ENCODE data around the gene FGF7. TPM values are rescaled to one million over a fixed set of nuclear protein-coding genes. Genes with fewer than 3 reads are reported as not detected.

FGF7 gene
- total and polyA plus RNA-seq, 9 of the 15 experiments (the other 6 are each of a cell fraction or from before 2014, with no cell fraction given) = not detected

DNA sequence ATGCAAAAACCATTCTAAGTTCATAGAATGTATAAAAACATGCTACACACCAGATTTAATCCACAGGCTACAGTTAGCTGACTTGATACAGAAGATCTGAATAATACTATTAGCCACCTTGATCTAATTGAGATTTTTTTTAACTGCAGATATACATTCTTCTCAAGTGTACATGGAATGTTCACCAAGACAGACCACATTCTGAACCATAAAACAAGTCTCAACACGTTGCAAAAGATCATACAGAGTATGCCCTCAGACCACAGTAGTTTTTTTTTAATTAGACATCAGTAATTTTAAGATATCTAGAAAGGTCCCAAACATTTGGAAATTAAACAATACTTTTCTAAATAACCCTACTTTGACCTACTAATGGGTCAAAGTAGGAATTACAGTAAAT lies 83.3 kb downstream of the FGF7 start:
- FAIRE-seq (no peak), ATAC-seq (no peak), DNase-seq (ENCODE audit: extremely low read depth in 1 of 4, low spot score in 3 of 4) (no peak)
- no peaks in the 10 kb centered on the region for H3K27me3 ChIP-seq (ENCODE audit: control insufficient read depth in 2 of 2, insufficient read depth in 2 of 2, low read length in 2 of 2)
- 0% methylated on average over 1 of the region's 1 CpG for WGBS (ENCODE audit: insufficient coverage, low coverage, missing lambda C conversion rate)
- BruUV-seq (replicated peaks) = no TSS peak
- H3K9me3 ChIP-seq (replicated peaks; ENCODE audit: control insufficient read depth, insufficient read depth, low read depth, low read length) = no peaks in the 10 kb centered on the region
- H3K4me2 ChIP-seq (ENCODE audit: insufficient read depth, low read length) = no peak overlapping the region
- H3K4me1 ChIP-seq (replicated peaks in 1 of 2; ENCODE audit: control insufficient read depth in 2 of 2, insufficient read depth in 2 of 2, low read length in 2 of 2) = no peaks in the 10 kb centered on the region
- H3K27ac ChIP-seq (ENCODE audit: extremely low read depth, low read depth, low read length) = no peak overlapping the region
- H3K36me3 ChIP-seq (ENCODE audit: control insufficient read depth, insufficient read depth, low read length) = no peaks in the 10 kb centered on the region
- no peak overlapping the region for H3K4me3 ChIP-seq
- no peak overlapping the region for H3K9ac ChIP-seq (ENCODE audit: insufficient read depth in 1 of 2, low read depth in 2 of 2, low read length in 2 of 2)
- ChIA-PET POLR2A (no interaction called here), CTCF (ENCODE audit: low intra/inter-chr PET ratio) (no interaction called here)
- no peaks in the 10 kb centered on the region for H3K9me1 ChIP-seq (ENCODE audit: control insufficient read depth, insufficient read depth, low read length)
- H3K79me2 ChIP-seq (ENCODE audit: control insufficient read depth, insufficient read depth, low read length) = no peaks in the 10 kb centered on the region
- H2AFZ ChIP-seq (ENCODE audit: low read depth, low read length) = no peak overlapping the region
- intact Hi-C loops (cut with micrococcal nuclease) = no loop called here
- in situ Hi-C loops (cut with MboI) = no loop called here
- no peaks in the 10 kb centered on the region for H4K20me1 ChIP-seq (replicated peaks; ENCODE audit: control insufficient read depth, insufficient read depth, low read length)
- TF ChIP-seq SUPT5H (IDR thresholded peaks at IDR 0.05) (no peak), MTA1 (IDR thresholded peaks at IDR 0.05; ENCODE audit: borderline replicate concordance) (no peak), ZNF75A (CRISPR knock-in tag; IDR thresholded peaks at IDR 0.05) (no peak), ZNF586 (CRISPR knock-in tag; conservative IDR thresholded peaks at IDR 0.05) (no peak)
- TF ChIP-seq, protein P1, sequence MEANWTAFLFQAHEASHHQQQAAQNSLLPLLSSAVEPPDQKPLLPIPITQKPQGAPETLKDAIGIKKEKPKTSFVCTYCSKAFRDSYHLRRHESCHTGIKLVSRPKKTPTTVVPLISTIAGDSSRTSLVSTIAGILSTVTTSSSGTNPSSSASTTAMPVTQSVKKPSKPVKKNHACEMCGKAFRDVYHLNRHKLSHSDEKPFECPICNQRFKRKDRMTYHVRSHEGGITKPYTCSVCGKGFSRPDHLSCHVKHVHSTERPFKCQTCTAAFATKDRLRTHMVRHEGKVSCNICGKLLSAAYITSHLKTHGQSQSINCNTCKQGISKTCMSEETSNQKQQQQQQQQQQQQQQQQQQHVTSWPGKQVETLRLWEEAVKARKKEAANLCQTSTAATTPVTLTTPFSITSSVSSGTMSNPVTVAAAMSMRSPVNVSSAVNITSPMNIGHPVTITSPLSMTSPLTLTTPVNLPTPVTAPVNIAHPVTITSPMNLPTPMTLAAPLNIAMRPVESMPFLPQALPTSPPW (CRISPR knock-in tag; IDR thresholded peaks at IDR 0.05) = no peak
- TF ChIP-seq, protein P2, sequence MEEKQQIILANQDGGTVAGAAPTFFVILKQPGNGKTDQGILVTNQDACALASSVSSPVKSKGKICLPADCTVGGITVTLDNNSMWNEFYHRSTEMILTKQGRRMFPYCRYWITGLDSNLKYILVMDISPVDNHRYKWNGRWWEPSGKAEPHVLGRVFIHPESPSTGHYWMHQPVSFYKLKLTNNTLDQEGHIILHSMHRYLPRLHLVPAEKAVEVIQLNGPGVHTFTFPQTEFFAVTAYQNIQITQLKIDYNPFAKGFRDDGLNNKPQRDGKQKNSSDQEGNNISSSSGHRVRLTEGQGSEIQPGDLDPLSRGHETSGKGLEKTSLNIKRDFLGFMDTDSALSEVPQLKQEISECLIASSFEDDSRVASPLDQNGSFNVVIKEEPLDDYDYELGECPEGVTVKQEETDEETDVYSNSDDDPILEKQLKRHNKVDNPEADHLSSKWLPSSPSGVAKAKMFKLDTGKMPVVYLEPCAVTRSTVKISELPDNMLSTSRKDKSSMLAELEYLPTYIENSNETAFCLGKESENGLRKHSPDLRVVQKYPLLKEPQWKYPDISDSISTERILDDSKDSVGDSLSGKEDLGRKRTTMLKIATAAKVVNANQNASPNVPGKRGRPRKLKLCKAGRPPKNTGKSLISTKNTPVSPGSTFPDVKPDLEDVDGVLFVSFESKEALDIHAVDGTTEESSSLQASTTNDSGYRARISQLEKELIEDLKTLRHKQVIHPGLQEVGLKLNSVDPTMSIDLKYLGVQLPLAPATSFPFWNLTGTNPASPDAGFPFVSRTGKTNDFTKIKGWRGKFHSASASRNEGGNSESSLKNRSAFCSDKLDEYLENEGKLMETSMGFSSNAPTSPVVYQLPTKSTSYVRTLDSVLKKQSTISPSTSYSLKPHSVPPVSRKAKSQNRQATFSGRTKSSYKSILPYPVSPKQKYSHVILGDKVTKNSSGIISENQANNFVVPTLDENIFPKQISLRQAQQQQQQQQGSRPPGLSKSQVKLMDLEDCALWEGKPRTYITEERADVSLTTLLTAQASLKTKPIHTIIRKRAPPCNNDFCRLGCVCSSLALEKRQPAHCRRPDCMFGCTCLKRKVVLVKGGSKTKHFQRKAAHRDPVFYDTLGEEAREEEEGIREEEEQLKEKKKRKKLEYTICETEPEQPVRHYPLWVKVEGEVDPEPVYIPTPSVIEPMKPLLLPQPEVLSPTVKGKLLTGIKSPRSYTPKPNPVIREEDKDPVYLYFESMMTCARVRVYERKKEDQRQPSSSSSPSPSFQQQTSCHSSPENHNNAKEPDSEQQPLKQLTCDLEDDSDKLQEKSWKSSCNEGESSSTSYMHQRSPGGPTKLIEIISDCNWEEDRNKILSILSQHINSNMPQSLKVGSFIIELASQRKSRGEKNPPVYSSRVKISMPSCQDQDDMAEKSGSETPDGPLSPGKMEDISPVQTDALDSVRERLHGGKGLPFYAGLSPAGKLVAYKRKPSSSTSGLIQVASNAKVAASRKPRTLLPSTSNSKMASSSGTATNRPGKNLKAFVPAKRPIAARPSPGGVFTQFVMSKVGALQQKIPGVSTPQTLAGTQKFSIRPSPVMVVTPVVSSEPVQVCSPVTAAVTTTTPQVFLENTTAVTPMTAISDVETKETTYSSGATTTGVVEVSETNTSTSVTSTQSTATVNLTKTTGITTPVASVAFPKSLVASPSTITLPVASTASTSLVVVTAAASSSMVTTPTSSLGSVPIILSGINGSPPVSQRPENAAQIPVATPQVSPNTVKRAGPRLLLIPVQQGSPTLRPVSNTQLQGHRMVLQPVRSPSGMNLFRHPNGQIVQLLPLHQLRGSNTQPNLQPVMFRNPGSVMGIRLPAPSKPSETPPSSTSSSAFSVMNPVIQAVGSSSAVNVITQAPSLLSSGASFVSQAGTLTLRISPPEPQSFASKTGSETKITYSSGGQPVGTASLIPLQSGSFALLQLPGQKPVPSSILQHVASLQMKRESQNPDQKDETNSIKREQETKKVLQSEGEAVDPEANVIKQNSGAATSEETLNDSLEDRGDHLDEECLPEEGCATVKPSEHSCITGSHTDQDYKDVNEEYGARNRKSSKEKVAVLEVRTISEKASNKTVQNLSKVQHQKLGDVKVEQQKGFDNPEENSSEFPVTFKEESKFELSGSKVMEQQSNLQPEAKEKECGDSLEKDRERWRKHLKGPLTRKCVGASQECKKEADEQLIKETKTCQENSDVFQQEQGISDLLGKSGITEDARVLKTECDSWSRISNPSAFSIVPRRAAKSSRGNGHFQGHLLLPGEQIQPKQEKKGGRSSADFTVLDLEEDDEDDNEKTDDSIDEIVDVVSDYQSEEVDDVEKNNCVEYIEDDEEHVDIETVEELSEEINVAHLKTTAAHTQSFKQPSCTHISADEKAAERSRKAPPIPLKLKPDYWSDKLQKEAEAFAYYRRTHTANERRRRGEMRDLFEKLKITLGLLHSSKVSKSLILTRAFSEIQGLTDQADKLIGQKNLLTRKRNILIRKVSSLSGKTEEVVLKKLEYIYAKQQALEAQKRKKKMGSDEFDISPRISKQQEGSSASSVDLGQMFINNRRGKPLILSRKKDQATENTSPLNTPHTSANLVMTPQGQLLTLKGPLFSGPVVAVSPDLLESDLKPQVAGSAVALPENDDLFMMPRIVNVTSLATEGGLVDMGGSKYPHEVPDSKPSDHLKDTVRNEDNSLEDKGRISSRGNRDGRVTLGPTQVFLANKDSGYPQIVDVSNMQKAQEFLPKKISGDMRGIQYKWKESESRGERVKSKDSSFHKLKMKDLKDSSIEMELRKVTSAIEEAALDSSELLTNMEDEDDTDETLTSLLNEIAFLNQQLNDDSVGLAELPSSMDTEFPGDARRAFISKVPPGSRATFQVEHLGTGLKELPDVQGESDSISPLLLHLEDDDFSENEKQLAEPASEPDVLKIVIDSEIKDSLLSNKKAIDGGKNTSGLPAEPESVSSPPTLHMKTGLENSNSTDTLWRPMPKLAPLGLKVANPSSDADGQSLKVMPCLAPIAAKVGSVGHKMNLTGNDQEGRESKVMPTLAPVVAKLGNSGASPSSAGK (IDR thresholded peaks at IDR 0.05) = no peak
- TF ChIP-seq, protein P3, sequence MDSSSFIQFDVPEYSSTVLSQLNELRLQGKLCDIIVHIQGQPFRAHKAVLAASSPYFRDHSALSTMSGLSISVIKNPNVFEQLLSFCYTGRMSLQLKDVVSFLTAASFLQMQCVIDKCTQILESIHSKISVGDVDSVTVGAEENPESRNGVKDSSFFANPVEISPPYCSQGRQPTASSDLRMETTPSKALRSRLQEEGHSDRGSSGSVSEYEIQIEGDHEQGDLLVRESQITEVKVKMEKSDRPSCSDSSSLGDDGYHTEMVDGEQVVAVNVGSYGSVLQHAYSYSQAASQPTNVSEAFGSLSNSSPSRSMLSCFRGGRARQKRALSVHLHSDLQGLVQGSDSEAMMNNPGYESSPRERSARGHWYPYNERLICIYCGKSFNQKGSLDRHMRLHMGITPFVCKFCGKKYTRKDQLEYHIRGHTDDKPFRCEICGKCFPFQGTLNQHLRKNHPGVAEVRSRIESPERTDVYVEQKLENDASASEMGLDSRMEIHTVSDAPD (CRISPR knock-in tag; IDR thresholded peaks at IDR 0.05) = no peak
